HG02840 (cell line): ENCODE measurements around the gene FSIP1.
A peak's percentile ranks its signal among the peaks of the same experiment; 100 is the strongest.
"Not testable (repeated sequence)": the region's sequence is repeated elsewhere in the genome, so short reads cannot be mapped to it uniquely, and the experiment has no call there.

Experiments used
- ATAC-seq: cut with Tn5 transposase; IDR thresholded peaks from one replicate; pipeline ENCODE4 v1.9.1; 2021; ENCODE audit warnings: mild to moderate bottlenecking, moderate library complexity, moderate number of reproducible peaks; ENCODE audit not compliant: unreplicated experiment, low FRiP score

FSIP1 gene

GRCh38 chr15:39782441-39783138 is at the start of gene FSIP1:
Gene FSIP1 (minus strand): TSS chr15:39782841. CDS start chr15:39776524, 6,317 bp downstream.
- ATAC-seq = peak; percentile 98

GRCh38 chr15:39830166-39830565 is 47.5 kb upstream of the FSIP1 start:
- ATAC-seq = no peak

GRCh38 chr15:39828374-39828931 is 45.8 kb upstream of the FSIP1 start:
- no peak for ATAC-seq

- no peak for ATAC-seq
These were observed 44.3 kb upstream of the FSIP1 start for GRCh38 chr15:39826975-39827374.

- ATAC-seq = no peak
These were observed 41.0 kb upstream of the FSIP1 start for GRCh38 chr15:39823634-39824033.

GRCh38 chr15:39820050-39820602 is 37.5 kb upstream of the FSIP1 start:
- ATAC-seq = no peak

GRCh38 chr15:39819533-39819932 is 36.9 kb upstream of the FSIP1 start:
- ATAC-seq = no peak

- no peak for ATAC-seq
These were observed 35.3 kb upstream of the FSIP1 start for GRCh38 chr15:39817892-39818291.

- ATAC-seq = no peak
These were observed 31.8 kb upstream of the FSIP1 start for GRCh38 chr15:39814489-39814888.

- not testable (repeated sequence) for ATAC-seq
These were observed 30.0 kb upstream of the FSIP1 start for GRCh38 chr15:39812651-39813050.

- no peak for ATAC-seq
These were observed 26.3 kb upstream of the FSIP1 start for GRCh38 chr15:39808909-39809308.

- ATAC-seq = no peak
These were observed 25.1 kb upstream of the FSIP1 start for GRCh38 chr15:39807791-39808190.

- ATAC-seq = no peak
These were observed 21.4 kb upstream of the FSIP1 start for GRCh38 chr15:39804026-39804425.

GRCh38 chr15:39803016-39803415 is 20.4 kb upstream of the FSIP1 start:
- ATAC-seq = no peak

- no peak for ATAC-seq
These were observed 19.1 kb upstream of the FSIP1 start for GRCh38 chr15:39801641-39802309.

GRCh38 chr15:39799552-39800011 is 16.9 kb upstream of the FSIP1 start:
- no peak for ATAC-seq

GRCh38 chr15:39798382-39798781 is 15.7 kb upstream of the FSIP1 start:
- no peak for ATAC-seq

GRCh38 chr15:39797407-39797806 is 14.8 kb upstream of the FSIP1 start:
- no peak for ATAC-seq

- ATAC-seq = no peak
These were observed 14.0 kb upstream of the FSIP1 start for GRCh38 chr15:39796601-39797000.

GRCh38 chr15:39795486-39795885 is 12.8 kb upstream of the FSIP1 start:
- ATAC-seq = no peak

- no peak for ATAC-seq
These were observed 12.3 kb upstream of the FSIP1 start for GRCh38 chr15:39794954-39795353.
